HG03378 (cell line): Measurements from ENCODE around the gene TMEM139.

Experiments used
- ATAC-seq: cut with Tn5 transposase; IDR thresholded peaks from one replicate; pipeline ENCODE4 v1.9.1; 2021; ENCODE audit warnings: mild to moderate bottlenecking, moderate library complexity; ENCODE audit not compliant: unreplicated experiment

The TMEM139 gene

GRCh38 chr7:143321734-143322133, 37.0 kb downstream of the TMEM139 start:
- ATAC-seq, result no peak

GRCh38 chr7:143322760-143323633, 38.2 kb downstream of the TMEM139 start:
- ATAC-seq, result no peak

GRCh38 chr7:143323653-143324052, 38.9 kb downstream of the TMEM139 start:
- no peak for ATAC-seq

GRCh38 chr7:143325240-143325639, 40.5 kb downstream of the TMEM139 start:
- no peak for ATAC-seq

GRCh38 chr7:143327903-143328302, 43.1 kb downstream of the TMEM139 start:
- peak; percentile 73 for ATAC-seq

GRCh38 chr7:143329471-143330170, 44.9 kb downstream of the TMEM139 start:
- ATAC-seq, result no peak

GRCh38 chr7:143331179-143331801, 46.5 kb downstream of the TMEM139 start:
- no peak for ATAC-seq

- no peak for ATAC-seq
Observed at GRCh38 chr7:143334244-143334643, 49.5 kb downstream of the TMEM139 start.

- ATAC-seq, result no peak
Observed at GRCh38 chr7:143337216-143337615, 52.5 kb downstream of the TMEM139 start.
